Peyer's patch (tissue), 4 donors: Measurements from ENCODE around the gene ZNF333. TPM values are rescaled to one million over a fixed set of nuclear protein-coding genes. Genes with fewer than 3 reads are reported as not detected.
"Not testable (repeated sequence)": the region's sequence is repeated elsewhere in the genome, so short reads cannot be mapped to it uniquely, and the experiment has no call there.

Source experiments
- DNase-seq, 3 donors: peaks; one replicate each; pipeline ENCODE4 v3.0.0-alpha.2; 2017 to 2019
- H3K27ac ChIP-seq, 4 donors: fragments of 200-600 bp; sonication (generic); one replicate each; pipeline ENCODE4 v1.5.1; 2016 to 2019
- H3K27me3 ChIP-seq, 2 donors: fragments of 200-600 bp; sonication (generic); one replicate each; pipeline ENCODE4 v1.5.1; 2019
- H3K36me3 ChIP-seq, 3 donors: fragments of 200-600 bp; sonication (generic); one replicate each; pipeline ENCODE4 v1.5.1; 2016 to 2019
- H3K4me1 ChIP-seq, 4 donors: fragments of 200-600 bp; sonication (generic); one replicate each; pipeline ENCODE4 v1.5.1; 2016 to 2019
- H3K4me3 ChIP-seq, 4 donors: fragments of 200-600 bp; sonication (generic); 1 replicate in 3 of 4; 2 replicates in 1 of 4; pipeline ENCODE4 v1.5.1; 2016 to 2019; ENCODE audit warnings: mild to moderate bottlenecking in 1 of 4
- H3K9me3 ChIP-seq, 4 donors: fragments of 200-600 bp; sonication (generic); one replicate each; pipeline ENCODE4 v1.5.1; 2016 to 2019; ENCODE audit warnings: mild to moderate bottlenecking in 1 of 4
- CTCF ChIP-seq, 6 experiments: fragments of 450-650 bp in 4 of 6; fragments of 200-600 bp in 2 of 6; sonication (generic) in 1 of 6; IDR thresholded peaks; one replicate each; pipeline ENCODE4 v1.5.1; 2017 to 2019; ENCODE audit warnings: antibody characterized with exemption in 6 of 6, mild to moderate bottlenecking in 3 of 6, moderate library complexity in 1 of 6
- POLR2A ChIP-seq, 2 donors: fragments of 450-650 bp; IDR thresholded peaks; one replicate each; pipeline ENCODE4 v1.5.1; 2017; ENCODE audit warnings: antibody characterized with exemption in 2 of 2, mild to moderate bottlenecking in 2 of 2, moderate library complexity in 2 of 2
- total RNA-seq, 4 donors: library from RNA; depleted of rRNA; stranded (reverse); fragments of >200 nt; gene quantifications; one replicate each; pipeline ENCODE4 v1.1.0, GENCODE V29; 2016

The ZNF333 gene
- total RNA-seq, 4 donors from 2014 or later = 7.5 to 27.8 (median 17.1) TPM

DNA sequence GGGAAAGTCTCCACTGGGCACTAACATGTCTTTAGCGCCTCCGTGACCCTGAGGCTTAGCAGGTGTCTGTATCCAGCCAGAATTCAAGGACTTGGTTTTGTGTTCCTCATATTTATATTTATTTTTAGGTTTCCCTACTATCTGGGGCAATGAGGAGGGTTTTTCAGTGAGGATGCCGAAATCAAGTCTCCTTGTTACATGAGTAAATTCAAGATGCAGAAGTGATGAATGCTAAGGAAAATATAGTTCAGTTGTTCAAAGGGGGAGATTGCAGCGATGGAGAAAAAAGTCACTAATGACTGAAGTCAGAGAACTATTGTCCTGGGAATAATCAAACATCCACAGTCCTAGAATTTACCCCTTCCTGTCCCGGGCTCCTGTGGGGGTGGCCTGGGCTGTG, 89.3 kb downstream of the ZNF333 start:
- TF ChIP-seq POLR2A (IDR thresholded peaks at IDR 0.05) (no peak), CTCF (IDR thresholded peaks at IDR 0.05) (no peak)
- peaks cover 0 to 7% (median 0%) of the 10 kb centered on the region in 4 donors for H3K4me1 ChIP-seq
- DNase-seq = peak in 1 of 3 donors; percentile 26
- no peak overlapping the region for H3K27ac ChIP-seq
- H3K4me3 ChIP-seq = no peak overlapping the region
- no peaks in the 10 kb centered on the region for H3K36me3 ChIP-seq
- no peaks in the 10 kb centered on the region for H3K9me3 ChIP-seq
- no peaks in the 10 kb centered on the region for H3K27me3 ChIP-seq

DNA sequence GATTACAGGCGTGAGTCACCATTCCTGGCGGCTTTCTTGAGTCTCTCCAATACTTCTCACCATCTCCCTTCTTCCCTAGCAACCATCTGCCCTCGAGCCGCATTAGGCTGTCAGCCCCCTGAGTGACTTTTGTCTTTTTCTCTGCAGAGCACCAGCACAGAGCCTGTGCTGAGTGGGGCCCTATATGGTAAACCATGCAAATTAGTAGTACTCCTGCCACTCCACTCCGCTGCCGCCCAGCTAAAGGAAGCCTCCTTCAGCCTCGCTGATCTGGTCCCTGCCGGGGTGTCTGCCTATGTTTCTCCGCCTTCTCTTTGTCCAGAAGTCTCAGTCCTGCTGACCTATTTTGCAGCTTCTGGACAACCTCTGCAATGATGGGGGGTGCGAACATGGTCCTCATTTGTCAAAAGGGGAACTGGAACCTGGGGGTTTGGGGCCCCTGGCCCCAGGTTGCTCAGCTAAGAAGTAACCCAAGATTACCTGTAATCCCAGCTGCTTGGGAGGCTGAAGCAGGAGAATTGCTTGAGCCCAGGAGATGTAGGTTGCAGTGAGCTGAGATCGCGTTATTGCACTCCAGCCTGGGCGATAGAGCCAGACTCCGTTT, 90.9 kb downstream of the ZNF333 start:
- not testable (repeated sequence) for H3K36me3 ChIP-seq, H3K4me3 ChIP-seq, H3K4me1 ChIP-seq, H3K9me3 ChIP-seq, H3K27ac ChIP-seq, H3K27me3 ChIP-seq
- peak in 1 of 3 donors; percentile 5 for DNase-seq

DNA sequence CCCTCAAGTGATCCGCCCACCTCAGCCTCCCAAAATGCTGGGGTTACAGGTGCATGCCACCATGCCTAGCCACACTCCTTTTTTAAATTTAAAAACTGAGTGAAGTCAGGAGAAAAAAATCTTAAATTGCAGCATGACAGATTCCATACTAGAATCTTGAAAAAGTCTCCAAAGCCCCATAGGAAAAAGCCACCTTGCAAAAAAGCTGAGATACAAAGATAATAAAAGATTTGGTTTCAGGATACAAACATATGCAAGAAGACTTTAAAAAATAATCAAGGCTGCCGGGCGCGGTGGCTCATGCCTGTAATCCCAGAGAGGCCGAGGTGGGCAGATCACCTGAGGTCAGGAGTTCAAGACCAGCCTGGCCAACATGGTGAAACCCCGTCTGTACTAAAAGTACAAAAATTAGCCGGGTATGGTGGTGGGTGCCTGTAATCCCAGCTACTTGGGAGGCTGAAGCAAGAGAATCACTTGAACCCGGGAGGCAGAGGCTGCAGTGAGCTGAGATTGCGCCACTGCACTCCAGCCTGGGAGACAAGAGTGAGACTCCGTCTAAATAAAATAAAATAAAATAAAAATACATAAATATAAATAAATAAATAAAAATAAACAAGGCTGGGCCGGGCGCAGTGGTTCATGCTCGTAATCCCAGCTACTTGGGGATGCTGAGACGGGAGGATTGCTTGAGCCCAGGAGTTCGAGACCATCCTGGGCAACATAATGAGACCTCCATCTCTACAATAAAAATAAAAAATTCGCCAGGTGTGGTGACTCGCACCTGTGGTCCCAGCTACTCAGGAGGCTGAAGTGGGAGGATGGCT, 92.1 kb downstream of the ZNF333 start:
- H3K9me3 ChIP-seq, H3K4me3 ChIP-seq, H3K27me3 ChIP-seq, H3K27ac ChIP-seq, H3K4me1 ChIP-seq, H3K36me3 ChIP-seq: not testable (repeated sequence)
- DNase-seq = peak in 1 of 3 donors; percentile 28

DNA sequence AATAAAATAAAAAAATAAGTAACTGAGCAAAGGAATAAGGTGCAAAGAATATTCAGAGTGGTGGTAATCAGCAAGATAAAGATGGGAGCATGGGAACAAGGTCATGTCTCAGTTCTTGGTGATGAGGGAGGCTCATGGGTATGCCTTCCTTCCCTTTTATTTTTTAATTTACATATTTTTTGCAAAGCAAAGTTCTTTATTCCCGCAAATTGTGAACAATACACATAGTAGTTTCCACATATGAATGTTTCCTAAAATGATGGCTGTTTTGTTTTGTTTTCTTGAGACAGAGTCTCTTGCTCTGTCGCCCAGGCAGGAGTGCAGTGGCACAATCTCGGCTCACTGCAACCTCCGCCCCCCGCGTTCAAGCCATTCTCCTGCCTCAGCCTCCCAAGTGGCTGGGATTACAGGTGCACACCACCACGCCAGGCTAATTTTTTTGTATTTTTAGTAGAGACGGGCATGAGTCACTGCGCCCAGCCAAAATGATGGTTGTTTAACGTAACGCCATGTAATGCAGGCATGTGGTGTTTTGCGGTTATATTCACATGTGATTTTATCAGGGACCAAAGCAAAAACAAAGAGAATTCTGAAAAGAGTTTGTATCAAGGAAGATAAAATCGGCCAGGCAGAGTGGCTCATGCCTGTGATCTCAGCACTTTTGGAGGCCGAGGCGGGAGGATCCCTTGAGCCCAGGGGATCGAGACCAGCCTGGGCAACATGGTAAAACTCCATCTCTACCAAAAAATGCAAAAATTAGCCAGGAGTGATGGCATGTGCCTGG, 93.0 kb downstream of the ZNF333 start:
- no peaks in the 10 kb centered on the region for H3K9me3 ChIP-seq
- H3K27me3 ChIP-seq = no peaks in the 10 kb centered on the region
- no peaks in the 10 kb centered on the region for H3K36me3 ChIP-seq
- H3K27ac ChIP-seq = peak overlapping the region in 1 of 4 donors; percentile 48
- no peaks in the 10 kb centered on the region for H3K4me1 ChIP-seq
- DNase-seq = peak in 1 of 3 donors; percentile 40
- H3K4me3 ChIP-seq = no peak overlapping the region
- TF ChIP-seq POLR2A (IDR thresholded peaks at IDR 0.05) = no peak
- no peak for TF ChIP-seq CTCF (IDR thresholded peaks at IDR 0.05)

Other genes starting within 250 kb of the ZNF333 start
- not detected for gene PTGER1, start 214.7 kb upstream of the ZNF333 start, total RNA-seq
- 10 to 100 TPM; 45.8 to 68.5 (median 65.2) TPM for gene GIPC1, start 193.9 kb upstream of the ZNF333 start, total RNA-seq
- 10 to 100 TPM; 34.5 to 60.2 (median 54.1) TPM for gene DNAJB1, start 171.7 kb upstream of the ZNF333 start, total RNA-seq
- 100 to 1,000 TPM in 1 of 4 donors, 10 to 100 TPM in 3; 24.8 to 103 (median 78.7) TPM for gene TECR, start 160.5 kb upstream of the ZNF333 start, total RNA-seq
- 100 to 1,000 TPM; 275 to 432 (median 358) TPM for gene NDUFB7, start 118.0 kb upstream of the ZNF333 start, total RNA-seq
- 10 to 100 TPM in 1 of 4 donors, 1 to 10 TPM in 1, not detected in 2; 1.3 to 12.4 TPM for gene CLEC17A, start 107.0 kb upstream of the ZNF333 start, total RNA-seq
- gene ADGRE3, start 15.2 kb upstream of the ZNF333 start, total RNA-seq = not detected
- gene ADGRE2, start 88.5 kb downstream of the ZNF333 start, total RNA-seq = 10 to 100 TPM in 1 of 4 donors, 1 to 10 TPM in 2, not detected in 1; 1.2 to 16.5 (median 1.9) TPM
- not detected for gene OR7A5, start 145.1 kb downstream of the ZNF333 start, total RNA-seq
- not detected for gene OR7C1, start 145.1 kb downstream of the ZNF333 start, total RNA-seq
- not detected for gene OR7A10, start 158.9 kb downstream of the ZNF333 start, total RNA-seq
- gene OR7A17, start 196.1 kb downstream of the ZNF333 start, total RNA-seq = not detected